HK-2 (cell line): ENCODE data around the gene HOXA7.

Experiments
- DNase-seq: peaks from one replicate; pipeline ENCODE4 v3.0.0-alpha.2; 2018; ENCODE audit not compliant: unreplicated experiment

Gene HOXA7

GRCh38 chr7:27107391-27108381 lies 48.8 kb downstream of the HOXA7 start:
- DNase-seq = no peak

GRCh38 chr7:27106901-27107240 lies 49.6 kb downstream of the HOXA7 start:
- no peak for DNase-seq

GRCh38 chr7:27106181-27106900 lies 50.1 kb downstream of the HOXA7 start:
- no peak for DNase-seq

GRCh38 chr7:27105301-27106031 lies 51.0 kb downstream of the HOXA7 start:
- DNase-seq = no peak

- no peak for DNase-seq
Measured at GRCh38 chr7:27104341-27105058, 52.0 kb downstream of the HOXA7 start.
